Measurements from ENCODE around the gene DIABLO. TPM values are rescaled to one million over a fixed set of nuclear protein-coding genes. Genes with fewer than 3 reads are reported as not detected.

The DIABLO gene
- total RNA-seq, 1 donor from 2014 or later: 54.8 TPM

- Histone ChIP-seq H3K9me3 (no peaks in the 10 kb centered on the region), H3K4me3 (no peak overlapping the region), H3K36me3 (no peaks in the 10 kb centered on the region), H3K4me1 (no peaks in the 10 kb centered on the region), H3K27me3 (no peaks in the 10 kb centered on the region), H3K27ac (no peak overlapping the region)
- TF ChIP-seq CTCF (IDR thresholded peaks at IDR 0.05): no peak
- intact Hi-C loops (cut with DNase I): no loop called here
- no peak for DNase-seq (ENCODE audit: low spot score in 2 of 2)
These were observed 64.2 kb downstream of the DIABLO start for GRCh38 chr12:122161682-122162081.

- H3K27ac ChIP-seq: no peak overlapping the region
- H3K4me1 ChIP-seq: no peaks in the 10 kb centered on the region
- no peaks in the 10 kb centered on the region for H3K36me3 ChIP-seq
- H3K27me3 ChIP-seq: no peaks in the 10 kb centered on the region
- no peak for TF ChIP-seq CTCF (IDR thresholded peaks at IDR 0.05)
- intact Hi-C loops (cut with DNase I): no loop called here
- H3K4me3 ChIP-seq: no peak overlapping the region
- no peaks in the 10 kb centered on the region for H3K9me3 ChIP-seq
- no peak for DNase-seq (ENCODE audit: low spot score in 2 of 2)
These were observed 65.1 kb downstream of the DIABLO start for GRCh38 chr12:122160761-122161160.

GRCh38 chr12:122159882-122160281 lies 66.0 kb downstream of the DIABLO start:
- no peaks in the 10 kb centered on the region for H3K36me3 ChIP-seq
- no peak overlapping the region for H3K4me3 ChIP-seq
- H3K27ac ChIP-seq: no peak overlapping the region
- TF ChIP-seq CTCF (IDR thresholded peaks at IDR 0.05): no peak
- H3K27me3 ChIP-seq: no peaks in the 10 kb centered on the region
- no peaks in the 10 kb centered on the region for H3K9me3 ChIP-seq
- intact Hi-C loops (cut with DNase I): no loop called here
- H3K4me1 ChIP-seq: no peaks in the 10 kb centered on the region
- DNase-seq (ENCODE audit: low spot score in 2 of 2): no peak

GRCh38 chr12:122158700-122159285 lies 67.1 kb downstream of the DIABLO start:
- Histone ChIP-seq H3K27me3 (no peaks in the 10 kb centered on the region), H3K4me1 (no peaks in the 10 kb centered on the region), H3K27ac (no peak overlapping the region), H3K4me3 (no peak overlapping the region), H3K36me3 (no peaks in the 10 kb centered on the region), H3K9me3 (no peaks in the 10 kb centered on the region)
- intact Hi-C loops (cut with DNase I): no loop called here
- no peak for TF ChIP-seq CTCF (IDR thresholded peaks at IDR 0.05)
- no peak for DNase-seq (ENCODE audit: low spot score in 2 of 2)

Other genes with a start within 250 kb of the DIABLO start
- gene BCL7A, start 204.2 kb downstream of the DIABLO start, total RNA-seq: 3.2 TPM
- 62.3 TPM for gene MLXIP, start 147.3 kb downstream of the DIABLO start, total RNA-seq
- not detected for gene IL31, start 51.8 kb downstream of the DIABLO start, total RNA-seq
- gene LRRC43, start 42.9 kb downstream of the DIABLO start, total RNA-seq: not detected
- not detected for gene B3GNT4, start 22.3 kb downstream of the DIABLO start, total RNA-seq
- 8.1 TPM for gene VPS33A, start 40.4 kb upstream of the DIABLO start, total RNA-seq
- 44.7 TPM for gene CLIP1, start 196.6 kb upstream of the DIABLO start, total RNA-seq

Data from ascending aorta (tissue), 2 donors.